Ecto neural progenitor cell (in vitro differentiated cells): ENCODE measurements around the gene ZC3H18.

Experiments
- DNase-seq: peaks from one replicate; pipeline ENCODE4 v3.0.0-alpha.2; 2018; ENCODE audit warnings: low spot score

Gene ZC3H18

GRCh38 chr16:88639231-88640038 is 69.2 kb downstream of the ZC3H18 start:
- peak; percentile 61 for DNase-seq

- no peak for DNase-seq
These were observed 69.9 kb downstream of the ZC3H18 start for GRCh38 chr16:88640039-88640495.

- DNase-seq, result no peak
These were observed 70.5 kb downstream of the ZC3H18 start for GRCh38 chr16:88640498-88641247.

- DNase-seq, result no peak
These were observed 72.9 kb downstream of the ZC3H18 start for GRCh38 chr16:88642881-88643643.

- no peak for DNase-seq
These were observed 73.4 kb downstream of the ZC3H18 start for GRCh38 chr16:88643644-88643932.

- DNase-seq, result no peak
These were observed 75.3 kb downstream of the ZC3H18 start for GRCh38 chr16:88645455-88645854.

GRCh38 chr16:88645941-88646340 is 75.7 kb downstream of the ZC3H18 start:
- no peak for DNase-seq

- no peak for DNase-seq
These were observed 76.3 kb downstream of the ZC3H18 start for GRCh38 chr16:88646345-88647034.

- DNase-seq, result no peak
These were observed 77.2 kb downstream of the ZC3H18 start for GRCh38 chr16:88647178-88648070.

GRCh38 chr16:88649195-88649923 is 79.2 kb downstream of the ZC3H18 start:
- DNase-seq, result no peak

- DNase-seq, result peak; percentile 70
These were observed 79.9 kb downstream of the ZC3H18 start for GRCh38 chr16:88649924-88650748.

GRCh38 chr16:88650749-88651275 is 80.6 kb downstream of the ZC3H18 start, which contains the start of gene CYBA:
Gene CYBA (minus strand): TSS chr16:88651053. CDS start chr16:88651013, 40 bp downstream.
- DNase-seq, result peak; percentile 73

GRCh38 chr16:88651276-88651988 is 81.2 kb downstream of the ZC3H18 start:
- peak; percentile 67 for DNase-seq

GRCh38 chr16:88651989-88652761 is 82.0 kb downstream of the ZC3H18 start:
- no peak for DNase-seq

GRCh38 chr16:88652762-88653063 is 82.5 kb downstream of the ZC3H18 start:
- DNase-seq, result no peak

GRCh38 chr16:88653101-88653500 is 82.9 kb downstream of the ZC3H18 start:
- no peak for DNase-seq

- DNase-seq, result no peak
These were observed 83.6 kb downstream of the ZC3H18 start for GRCh38 chr16:88653596-88654362.
